ENCODE data around the gene RMND5A.

The RMND5A gene

DNA sequence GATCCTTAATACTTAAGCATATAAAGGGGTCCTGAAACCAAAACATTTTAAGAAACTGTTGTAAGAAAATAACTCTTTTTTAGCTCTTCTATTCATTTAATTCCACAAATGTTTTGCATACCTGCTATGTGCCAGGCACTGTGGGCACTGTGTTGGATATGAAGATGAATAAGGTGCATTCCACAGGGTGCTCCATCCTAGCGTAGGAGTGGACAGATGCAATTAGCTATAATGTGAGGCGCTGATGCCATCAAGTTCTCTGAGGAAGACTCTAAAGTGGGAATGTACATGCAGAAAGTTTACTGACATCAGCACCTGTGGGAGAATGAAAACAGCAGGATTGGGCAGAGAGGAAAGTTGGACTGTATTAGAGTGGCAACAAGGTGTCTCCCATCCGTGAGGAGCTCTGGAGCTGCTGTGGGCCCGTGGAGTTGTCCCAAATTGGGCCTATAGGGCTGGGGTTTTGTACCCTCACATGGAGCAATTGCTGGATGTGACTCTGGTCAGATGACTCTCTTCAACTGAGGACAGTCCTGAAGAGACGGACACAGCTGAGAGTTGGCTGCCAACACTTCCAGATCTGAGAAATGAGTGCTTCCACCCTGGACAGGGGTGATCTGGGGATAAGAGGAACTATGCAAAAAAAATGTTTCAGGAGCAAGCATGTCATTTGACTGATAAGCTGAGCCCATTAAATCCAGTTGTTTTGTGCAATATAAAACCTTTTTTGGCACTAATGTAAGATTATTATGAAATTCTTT is 48.3 kb downstream of the RMND5A start:
- no peak overlapping the region for H3K4me3 ChIP-seq (ENCODE audit: low read depth, low read length)
- TF ChIP-seq, protein P1, sequence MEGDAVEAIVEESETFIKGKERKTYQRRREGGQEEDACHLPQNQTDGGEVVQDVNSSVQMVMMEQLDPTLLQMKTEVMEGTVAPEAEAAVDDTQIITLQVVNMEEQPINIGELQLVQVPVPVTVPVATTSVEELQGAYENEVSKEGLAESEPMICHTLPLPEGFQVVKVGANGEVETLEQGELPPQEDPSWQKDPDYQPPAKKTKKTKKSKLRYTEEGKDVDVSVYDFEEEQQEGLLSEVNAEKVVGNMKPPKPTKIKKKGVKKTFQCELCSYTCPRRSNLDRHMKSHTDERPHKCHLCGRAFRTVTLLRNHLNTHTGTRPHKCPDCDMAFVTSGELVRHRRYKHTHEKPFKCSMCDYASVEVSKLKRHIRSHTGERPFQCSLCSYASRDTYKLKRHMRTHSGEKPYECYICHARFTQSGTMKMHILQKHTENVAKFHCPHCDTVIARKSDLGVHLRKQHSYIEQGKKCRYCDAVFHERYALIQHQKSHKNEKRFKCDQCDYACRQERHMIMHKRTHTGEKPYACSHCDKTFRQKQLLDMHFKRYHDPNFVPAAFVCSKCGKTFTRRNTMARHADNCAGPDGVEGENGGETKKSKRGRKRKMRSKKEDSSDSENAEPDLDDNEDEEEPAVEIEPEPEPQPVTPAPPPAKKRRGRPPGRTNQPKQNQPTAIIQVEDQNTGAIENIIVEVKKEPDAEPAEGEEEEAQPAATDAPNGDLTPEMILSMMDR (IDR thresholded peaks at IDR 0.05; ENCODE audit: borderline replicate concordance, insufficient read depth, low read depth, low read length) = no peak

- no peak overlapping the region for H3K4me3 ChIP-seq (ENCODE audit: low read depth, low read length)
- TF ChIP-seq, protein P1 (IDR thresholded peaks at IDR 0.05; ENCODE audit: borderline replicate concordance, insufficient read depth, low read depth, low read length) = no peak
Measured at GRCh38 chr2:86769838-86770237, 49.7 kb downstream of the RMND5A start.

DNA sequence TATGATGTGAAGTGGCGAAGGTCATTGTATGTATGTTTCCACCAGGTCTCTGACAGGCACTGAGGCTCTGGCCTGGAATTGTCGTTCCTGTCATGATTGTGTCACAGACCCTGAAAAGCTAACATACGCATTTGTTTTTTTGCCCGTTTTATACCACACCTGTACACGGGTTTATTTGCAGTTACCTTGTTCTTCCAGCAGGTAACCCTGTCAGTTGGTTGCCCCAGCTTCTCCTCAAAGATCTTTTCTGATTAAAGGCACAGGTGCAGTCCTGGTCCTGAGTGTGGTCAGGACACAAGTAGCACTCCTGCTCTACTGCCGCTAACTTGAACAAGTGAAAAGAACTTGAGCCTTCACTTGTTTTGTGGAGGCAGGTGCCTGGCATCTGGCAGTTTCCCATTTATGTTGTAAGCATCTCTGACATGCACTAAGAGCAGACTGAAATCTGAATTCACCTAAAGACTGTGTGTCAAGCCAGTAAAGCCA is 50.8 kb downstream of the RMND5A start:
- no peak overlapping the region for H3K4me3 ChIP-seq (ENCODE audit: low read depth, low read length)
- TF ChIP-seq, protein P1 (IDR thresholded peaks at IDR 0.05; ENCODE audit: borderline replicate concordance, insufficient read depth, low read depth, low read length) = no peak

DNA sequence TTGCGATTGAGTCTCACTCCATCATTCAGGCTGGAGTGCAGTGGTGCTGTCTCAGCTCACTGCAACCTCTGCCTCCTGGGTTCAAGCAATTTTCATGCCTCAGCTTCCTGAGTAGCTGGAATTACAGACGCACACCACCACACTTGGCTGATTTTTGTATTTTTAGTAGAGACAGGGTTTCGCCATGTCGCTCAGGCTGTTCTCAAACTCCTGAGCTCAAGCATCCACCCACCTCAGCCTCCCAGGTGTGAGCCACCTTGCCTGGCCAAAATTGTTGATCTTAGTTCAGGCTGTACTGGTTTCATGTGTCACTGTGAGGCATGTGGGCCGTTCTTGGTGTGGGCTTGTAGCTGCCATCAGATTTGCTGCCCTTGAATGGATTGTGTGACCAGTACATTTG is 52.5 kb downstream of the RMND5A start:
- TF ChIP-seq, protein P1 (IDR thresholded peaks at IDR 0.05; ENCODE audit: borderline replicate concordance, insufficient read depth, low read depth, low read length) = no peak
- H3K4me3 ChIP-seq (ENCODE audit: low read depth, low read length) = no peak overlapping the region

DNA sequence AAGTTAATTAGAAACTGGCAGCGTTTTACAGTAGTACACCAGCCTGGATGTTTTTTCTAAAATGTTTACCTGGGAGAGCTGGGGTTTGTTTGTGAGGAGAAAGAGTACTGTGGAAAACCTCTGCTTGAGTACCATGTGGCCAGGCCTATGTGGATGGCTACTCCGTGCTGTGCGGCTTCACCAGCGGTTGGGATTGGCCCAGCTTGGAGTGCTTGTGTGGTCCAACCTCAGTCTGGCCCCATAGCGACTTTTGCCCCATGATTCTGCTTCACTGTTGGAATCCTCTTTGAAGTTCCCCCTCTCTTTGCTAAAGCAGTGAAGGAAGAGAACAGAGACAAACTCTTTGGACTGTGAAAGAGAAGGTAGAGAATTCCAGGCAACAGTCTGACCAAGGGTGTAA is 54.8 kb downstream of the RMND5A start:
- TF ChIP-seq, protein P1 (IDR thresholded peaks at IDR 0.05; ENCODE audit: borderline replicate concordance, insufficient read depth, low read depth, low read length) = no peak

DNA sequence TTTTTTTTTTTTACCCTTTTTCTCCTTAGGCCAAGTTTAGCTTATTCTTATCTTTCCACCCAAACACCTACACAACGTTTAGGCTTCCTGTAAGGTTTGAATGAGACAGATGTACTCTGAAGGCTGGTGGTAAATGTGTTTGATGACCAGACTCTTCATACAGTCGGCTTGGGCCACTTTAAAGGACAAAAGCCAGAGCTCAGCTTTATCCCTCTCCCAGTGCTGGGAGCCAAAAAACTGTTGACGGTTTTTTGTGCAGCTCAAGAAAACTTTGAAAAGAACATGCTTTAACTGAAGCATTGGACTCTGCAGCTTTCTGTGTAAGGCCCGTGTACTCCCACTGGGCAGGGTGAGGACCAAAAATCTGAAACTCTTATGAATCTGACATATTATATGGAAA is 55.2 kb downstream of the RMND5A start:
- no peak overlapping the region for H3K4me3 ChIP-seq (ENCODE audit: low read depth, low read length)
- TF ChIP-seq, protein P1 (IDR thresholded peaks at IDR 0.05; ENCODE audit: borderline replicate concordance, insufficient read depth, low read depth, low read length) = no peak

More for the DNA sequence above, 54.8 kb downstream of the RMND5A start:
- H3K4me3 ChIP-seq (ENCODE audit: low read depth, low read length) = no peak overlapping the region

DNA sequence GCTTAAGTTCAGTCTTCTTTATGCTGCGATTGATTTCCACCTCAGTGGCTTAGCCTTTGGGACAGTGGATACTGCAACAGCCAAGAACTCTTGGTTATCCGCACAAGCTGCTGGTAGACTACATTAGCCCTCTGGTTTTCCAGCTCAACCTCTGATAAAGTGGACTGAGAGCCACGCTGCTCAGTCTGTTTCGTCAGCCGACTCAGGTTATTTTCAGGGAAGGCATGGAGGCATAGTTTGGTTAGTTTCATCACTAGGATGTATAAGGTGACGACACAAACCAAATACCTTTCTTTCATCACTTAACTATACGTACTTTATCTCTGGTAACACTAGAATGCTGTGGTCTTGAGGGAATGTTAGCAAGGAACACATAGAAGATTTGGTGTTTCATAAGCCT is 56.4 kb downstream of the RMND5A start:
- no peak overlapping the region for H3K4me3 ChIP-seq (ENCODE audit: low read depth, low read length)
- TF ChIP-seq, protein P1 (IDR thresholded peaks at IDR 0.05; ENCODE audit: borderline replicate concordance, insufficient read depth, low read depth, low read length) = no peak

Measured in GM12875 (cell line).